Measurements from ENCODE around the gene INPP5D. TPM values are rescaled to one million over a fixed set of nuclear protein-coding genes. Genes with fewer than 3 reads are reported as not detected.
"Not testable (repeated sequence)": the region's sequence is repeated elsewhere in the genome, so short reads cannot be mapped to it uniquely, and the experiment has no call there.

The INPP5D gene
- total RNA-seq, 2 experiments from 2014 or later: 108 to 122 TPM

DNA sequence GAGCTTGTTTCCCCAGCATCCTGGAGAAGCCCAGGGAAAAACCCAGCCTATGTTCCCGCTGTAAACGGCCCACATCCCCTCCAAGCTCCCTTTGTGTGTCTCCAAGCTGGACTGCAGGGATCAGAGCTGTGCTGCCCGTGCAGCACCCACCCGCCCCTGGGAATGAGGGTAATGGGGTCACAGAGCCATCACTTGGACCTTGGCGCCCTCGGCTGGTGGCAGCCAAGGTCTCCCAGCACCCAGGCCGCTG is 670 bp upstream of the INPP5D start:
- peak overlapping the region; percentile 98 for H3K4me3 Mint-ChIP-seq
- H3K9me3 Mint-ChIP-seq (ENCODE audit: insufficient read depth): no peaks in the 10 kb centered on the region
- H3K4me1 Mint-ChIP-seq (ENCODE audit: low read depth): peaks cover 40% of the 10 kb centered on the region
- ATAC-seq (no peak), DNase-seq (no peak)
- peaks cover 2% of the 10 kb centered on the region for H3K27me3 Mint-ChIP-seq (ENCODE audit: low read depth)
- H3K36me3 Mint-ChIP-seq (ENCODE audit: low read depth): peaks cover 36% of the 10 kb centered on the region
- peak overlapping the region; percentile 91 for H3K27ac Mint-ChIP-seq
- CTCF ChIA-PET: interaction anchor here (0.8 to 4.2 kb wide), 10 partner anchors 11 to 208 kb away, joined by 3 to 24 read pairs (median 12); partner anchors contain the start of gene ATG16L1
- POLR2A ChIA-PET: interaction anchor here (0.6 to 9.5 kb wide), 7 partner anchors 17 to 755 kb away, joined by 3 to 136 read pairs (median 12); partner anchors contain the start of gene ATG16L1

DNA sequence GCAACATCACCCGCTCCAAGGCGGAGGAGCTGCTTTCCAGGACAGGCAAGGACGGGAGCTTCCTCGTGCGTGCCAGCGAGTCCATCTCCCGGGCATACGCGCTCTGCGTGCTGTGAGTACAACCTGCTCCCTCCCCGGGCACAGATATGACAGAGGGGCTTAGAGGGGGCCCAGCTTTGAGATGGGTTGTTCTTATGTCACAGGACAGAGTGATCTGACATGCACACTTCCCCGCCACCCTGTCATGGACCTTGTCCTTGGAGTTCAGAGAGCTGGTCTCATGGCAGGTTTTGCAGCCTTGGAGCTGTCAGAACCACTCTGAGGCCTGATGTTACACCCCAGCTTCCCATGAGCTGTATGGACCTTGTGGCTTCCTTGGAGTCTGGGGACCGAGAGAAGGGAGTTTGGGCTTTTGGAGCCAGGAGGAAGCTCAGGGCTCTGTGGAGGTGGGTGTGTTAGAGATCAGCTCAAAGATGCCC is 398 bp downstream of the INPP5D start:
- H3K4me3 Mint-ChIP-seq: peak overlapping the region; percentile 98
- DNase-seq: no peak
- no peaks in the 10 kb centered on the region for H3K9me3 Mint-ChIP-seq (ENCODE audit: insufficient read depth)
- POLR2A ChIA-PET: interaction anchor here (0.7 to 9.5 kb wide), 16 partner anchors 11 to 510 kb away, joined by 3 to 136 read pairs (median 5); partner anchors contain the start of genes ATG16L1 and EIF4E2
- CTCF ChIA-PET: interaction anchor here (0.7 to 4.2 kb wide), 22 partner anchors 10 to 251 kb away, joined by 3 to 24 read pairs (median 6); partner anchors contain the start of gene ATG16L1
- peak overlapping the region; percentile 91 for H3K27ac Mint-ChIP-seq
- peak; percentile 34 for ATAC-seq
- H3K27me3 Mint-ChIP-seq (ENCODE audit: low read depth): no peaks in the 10 kb centered on the region
- peaks cover 48% of the 10 kb centered on the region for H3K4me1 Mint-ChIP-seq (ENCODE audit: low read depth)
- peaks cover 47% of the 10 kb centered on the region for H3K36me3 Mint-ChIP-seq (ENCODE audit: low read depth)

DNA sequence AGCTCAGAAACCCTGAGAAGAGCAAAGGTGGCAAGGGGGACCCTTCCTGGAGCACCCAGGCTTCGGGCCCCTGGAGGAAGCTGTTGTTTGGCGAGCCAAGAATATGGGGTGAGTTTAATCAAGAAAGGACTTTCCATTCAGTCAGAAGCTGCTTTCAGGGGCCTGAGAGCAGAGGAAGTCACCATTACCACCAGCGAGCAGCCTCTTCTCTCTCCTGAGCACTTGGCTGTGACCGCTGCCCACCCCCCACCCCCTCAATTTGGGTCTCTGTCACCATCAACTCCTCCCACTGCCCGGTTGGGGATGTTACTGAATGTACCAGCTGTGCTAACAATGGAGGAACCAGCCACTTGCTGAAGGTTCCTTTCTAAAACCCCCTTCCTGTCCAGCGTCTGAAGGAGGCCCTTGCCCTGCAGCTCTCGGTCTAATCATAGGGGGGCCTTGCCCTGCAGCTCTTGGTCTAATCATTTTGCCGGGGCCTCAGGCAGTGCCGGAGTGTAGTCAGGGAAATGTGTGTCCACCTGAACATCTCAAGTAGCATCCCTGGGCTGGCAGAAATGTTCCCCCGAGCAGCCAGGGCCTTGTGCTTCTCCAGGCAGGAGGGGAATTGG is 943 bp downstream of the INPP5D start:
- ChIA-PET POLR2A (interaction anchor here (0.7 to 9.5 kb wide), 16 partner anchors 10 to 510 kb away, joined by 3 to 136 read pairs (median 5); partner anchors contain the start of genes ATG16L1 and EIF4E2), CTCF (interaction anchor here (0.7 to 4.2 kb wide), 22 partner anchors 9 to 251 kb away, joined by 3 to 24 read pairs (median 6); partner anchors contain the start of gene ATG16L1)
- Mint-ChIP-seq H3K36me3 (ENCODE audit: low read depth) (peaks cover 50% of the 10 kb centered on the region), H3K27me3 (ENCODE audit: low read depth) (no peaks in the 10 kb centered on the region), H3K4me3 (peak overlapping the region; percentile 98), H3K9me3 (ENCODE audit: insufficient read depth) (no peaks in the 10 kb centered on the region), H3K27ac (peak overlapping the region; percentile 91), H3K4me1 (ENCODE audit: low read depth) (peaks cover 49% of the 10 kb centered on the region)
- DNase-seq (no peak), ATAC-seq (no peak)

DNA sequence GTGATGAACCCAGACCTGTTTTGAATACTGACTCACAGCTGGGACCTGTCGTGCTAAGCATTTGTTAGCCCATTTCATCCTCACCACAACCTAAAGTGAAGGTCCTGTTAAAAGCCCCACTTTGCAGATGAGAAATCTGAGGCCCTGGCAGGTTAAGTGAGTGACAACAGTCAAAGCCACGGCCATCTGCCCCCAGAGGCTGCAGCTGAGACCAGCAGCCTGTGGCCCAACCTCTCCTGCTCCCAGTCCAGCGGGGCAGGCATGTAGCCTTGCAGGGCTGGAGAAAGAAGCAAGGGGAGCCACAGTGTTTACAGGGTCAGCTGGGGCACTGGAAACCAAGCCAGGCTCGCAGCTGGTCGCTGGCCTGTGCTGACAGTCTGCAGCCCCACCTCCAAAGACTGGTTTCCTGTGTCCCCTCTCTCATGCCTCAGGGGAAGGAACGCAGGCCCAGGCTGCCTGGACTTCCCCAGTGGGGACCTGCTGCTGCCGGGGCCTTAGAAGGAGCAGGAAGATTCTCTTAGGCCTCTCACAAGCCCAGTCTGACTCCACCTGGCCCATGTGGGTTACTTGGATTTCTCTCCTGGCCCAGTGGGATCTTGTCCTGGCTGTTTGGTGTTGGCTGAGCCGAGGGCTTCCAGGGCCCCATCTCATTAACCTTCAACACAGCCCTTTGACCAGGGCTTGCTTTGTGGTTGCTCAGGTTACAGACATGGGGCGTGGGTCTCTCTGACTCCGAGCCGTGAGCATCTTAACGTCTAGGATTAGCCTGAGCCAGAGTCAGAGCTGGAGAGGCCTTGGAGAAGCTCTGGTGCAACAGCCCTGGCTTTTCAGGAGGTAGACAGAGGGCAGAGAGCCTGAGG is 1.7 kb downstream of the INPP5D start:
- ChIA-PET CTCF (interaction anchor here (1.0 to 4.2 kb wide), 13 partner anchors 8 to 193 kb away, joined by 3 to 24 read pairs (median 9); partner anchors contain the start of gene ATG16L1), POLR2A (interaction anchor here (1.2 to 9.5 kb wide), 10 partner anchors 12 to 511 kb away, joined by 3 to 136 read pairs (median 6); partner anchors contain the start of genes ATG16L1 and EIF4E2)
- Mint-ChIP-seq H3K27ac (peak overlapping the region; percentile 91), H3K36me3 (ENCODE audit: low read depth) (peaks cover 57% of the 10 kb centered on the region), H3K4me1 (ENCODE audit: low read depth) (peaks cover 54% of the 10 kb centered on the region), H3K4me3 (peak overlapping the region; percentile 98), H3K9me3 (ENCODE audit: insufficient read depth) (no peaks in the 10 kb centered on the region), H3K27me3 (ENCODE audit: low read depth) (no peaks in the 10 kb centered on the region)
- DNase-seq (peak; percentile 56), ATAC-seq (peak; percentile 29)

DNA sequence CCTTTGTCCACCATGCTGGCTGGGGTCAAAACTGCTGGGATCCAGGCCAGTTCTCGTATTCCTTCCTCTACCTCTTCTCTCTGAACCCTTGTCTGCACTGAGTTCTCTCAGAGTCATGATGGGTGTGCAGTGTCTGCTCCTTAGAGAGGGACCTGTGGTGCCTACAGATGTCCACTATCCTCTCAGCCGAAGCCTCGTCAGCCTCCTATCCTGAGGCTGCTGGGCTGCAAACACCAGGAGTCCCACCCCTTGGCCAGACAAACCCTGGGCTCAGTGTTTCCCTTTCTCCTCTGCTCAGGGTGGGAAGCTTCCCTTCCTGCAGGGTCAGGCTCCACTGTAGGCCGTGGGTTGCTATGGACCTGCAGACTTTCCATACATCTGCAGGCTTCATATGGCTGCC is 2.3 kb downstream of the INPP5D start:
- ChIA-PET CTCF (interaction anchor here (1.2 to 4.2 kb wide), 4 partner anchors 9 to 38 kb away, joined by 3 to 22 read pairs (median 18); no protein-coding TSS in a partner anchor), POLR2A (interaction anchor here (5.8 to 9.5 kb wide), 2 partner anchors 14 to 19 kb away, joined by 42 to 136 read pairs; no protein-coding TSS in a partner anchor)
- Mint-ChIP-seq H3K4me3 (peak overlapping the region; percentile 98), H3K27me3 (ENCODE audit: low read depth) (no peaks in the 10 kb centered on the region), H3K9me3 (ENCODE audit: insufficient read depth) (no peaks in the 10 kb centered on the region), H3K27ac (peak overlapping the region; percentile 91), H3K36me3 (ENCODE audit: low read depth) (peaks cover 64% of the 10 kb centered on the region), H3K4me1 (ENCODE audit: low read depth) (peaks cover 61% of the 10 kb centered on the region)
- ATAC-seq: no peak
- DNase-seq: no peak

DNA sequence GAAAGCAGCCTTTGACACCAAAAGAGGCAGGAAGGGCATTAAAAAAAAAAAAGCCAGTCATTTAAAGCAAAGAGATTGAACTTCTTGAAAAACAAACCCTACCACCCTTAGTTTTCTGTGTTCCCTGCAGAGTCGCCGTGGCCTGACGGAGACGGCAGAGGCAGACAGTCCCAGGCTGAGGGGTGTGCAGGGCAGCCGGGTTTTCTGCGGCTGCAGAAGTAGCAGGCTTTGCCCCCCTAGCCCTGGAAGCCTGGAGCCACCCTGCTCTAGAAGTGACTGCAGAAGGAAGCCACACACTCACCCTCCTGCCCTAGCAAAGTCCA is 2.8 kb downstream of the INPP5D start:
- Mint-ChIP-seq H3K27me3 (ENCODE audit: low read depth) (no peaks in the 10 kb centered on the region), H3K4me3 (peak overlapping the region; percentile 98), H3K36me3 (ENCODE audit: low read depth) (peaks cover 68% of the 10 kb centered on the region), H3K9me3 (ENCODE audit: insufficient read depth) (no peaks in the 10 kb centered on the region), H3K27ac (peak overlapping the region; percentile 91), H3K4me1 (ENCODE audit: low read depth) (peaks cover 62% of the 10 kb centered on the region)
- ChIA-PET CTCF (interaction anchor here (3.1 to 4.2 kb wide), 3 partner anchors 9 to 38 kb away, joined by 18 to 22 read pairs (median 19); no protein-coding TSS in a partner anchor), POLR2A (interaction anchor here (5.8 to 9.5 kb wide), 2 partner anchors 13 to 18 kb away, joined by 42 to 136 read pairs; no protein-coding TSS in a partner anchor)
- DNase-seq (no peak), ATAC-seq (no peak)

DNA sequence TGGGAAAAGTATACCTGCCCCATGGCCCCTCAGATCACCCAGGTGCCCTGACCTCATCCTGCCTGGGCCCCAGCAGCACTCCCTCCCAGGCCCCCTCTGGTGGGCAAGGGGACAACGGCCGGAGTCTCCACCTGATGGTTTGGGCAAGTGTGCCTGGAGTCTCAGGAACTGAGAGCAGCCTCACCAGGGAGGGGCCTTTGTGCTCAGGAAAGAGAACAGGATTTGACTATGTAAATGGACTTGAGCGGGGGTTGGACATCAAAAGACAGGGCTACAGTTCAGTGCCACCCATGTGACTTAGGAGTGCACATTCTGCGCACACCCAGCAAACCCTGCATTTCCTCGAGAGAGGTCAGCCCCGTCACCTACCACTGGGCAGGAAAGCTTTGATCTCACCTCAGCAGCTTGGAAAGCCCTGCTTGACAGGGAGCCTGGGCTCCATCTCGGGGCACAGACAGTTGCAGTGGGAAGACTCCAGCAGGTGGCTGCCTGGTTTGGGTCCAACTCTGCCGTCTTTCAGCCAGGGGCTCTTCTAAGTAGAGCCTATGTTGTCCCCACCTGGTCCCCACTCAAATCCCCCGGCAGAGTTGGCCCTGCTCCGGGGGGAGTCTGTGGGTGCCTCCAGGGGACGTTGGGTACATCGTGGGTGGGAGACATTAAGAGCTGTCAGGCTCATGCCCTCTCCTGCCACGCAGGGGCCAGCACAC is 3.3 kb downstream of the INPP5D start:
- peak overlapping the region; percentile 91 for H3K27ac Mint-ChIP-seq
- CTCF ChIA-PET: interaction anchor here (1.6 to 3.1 kb wide), 2 partner anchors 10 to 13 kb away, joined by 6 to 19 read pairs; no protein-coding TSS in a partner anchor
- ATAC-seq (peak; percentile 18), DNase-seq (no peak)
- H3K4me3 Mint-ChIP-seq: peak overlapping the region; percentile 98
- peaks cover 60% of the 10 kb centered on the region for H3K4me1 Mint-ChIP-seq (ENCODE audit: low read depth)
- no peaks in the 10 kb centered on the region for H3K27me3 Mint-ChIP-seq (ENCODE audit: low read depth)
- H3K36me3 Mint-ChIP-seq (ENCODE audit: low read depth): peaks cover 68% of the 10 kb centered on the region
- POLR2A ChIA-PET: interaction anchor here (0.6 to 9.5 kb wide), 5 partner anchors 11 to 178 kb away, joined by 3 to 136 read pairs (median 3); no protein-coding TSS in a partner anchor
- H3K9me3 Mint-ChIP-seq (ENCODE audit: insufficient read depth): no peaks in the 10 kb centered on the region

DNA sequence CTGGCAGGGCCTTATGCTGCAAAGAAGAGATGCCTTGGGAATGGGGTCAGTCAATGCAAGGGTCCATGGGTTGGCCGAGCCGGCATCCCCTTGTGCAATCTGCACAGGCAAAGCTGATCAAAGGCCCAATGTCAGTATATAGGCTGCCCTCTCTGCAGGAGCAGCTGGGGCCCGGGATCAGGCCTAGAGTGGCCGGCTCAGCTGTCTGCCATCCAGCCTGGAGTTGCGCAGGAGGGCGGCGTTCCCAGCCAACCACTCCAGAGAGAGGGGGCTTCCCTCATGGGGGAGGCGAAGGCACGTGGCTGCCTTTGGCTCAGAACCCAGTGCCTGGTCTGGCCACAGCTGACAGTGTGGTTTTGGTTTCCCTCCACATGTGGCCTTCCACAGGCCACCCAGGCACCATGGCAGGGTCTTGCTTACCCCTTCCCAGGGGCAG is 3.9 kb downstream of the INPP5D start:
- H3K27ac Mint-ChIP-seq: peak overlapping the region; percentile 91

DNA sequence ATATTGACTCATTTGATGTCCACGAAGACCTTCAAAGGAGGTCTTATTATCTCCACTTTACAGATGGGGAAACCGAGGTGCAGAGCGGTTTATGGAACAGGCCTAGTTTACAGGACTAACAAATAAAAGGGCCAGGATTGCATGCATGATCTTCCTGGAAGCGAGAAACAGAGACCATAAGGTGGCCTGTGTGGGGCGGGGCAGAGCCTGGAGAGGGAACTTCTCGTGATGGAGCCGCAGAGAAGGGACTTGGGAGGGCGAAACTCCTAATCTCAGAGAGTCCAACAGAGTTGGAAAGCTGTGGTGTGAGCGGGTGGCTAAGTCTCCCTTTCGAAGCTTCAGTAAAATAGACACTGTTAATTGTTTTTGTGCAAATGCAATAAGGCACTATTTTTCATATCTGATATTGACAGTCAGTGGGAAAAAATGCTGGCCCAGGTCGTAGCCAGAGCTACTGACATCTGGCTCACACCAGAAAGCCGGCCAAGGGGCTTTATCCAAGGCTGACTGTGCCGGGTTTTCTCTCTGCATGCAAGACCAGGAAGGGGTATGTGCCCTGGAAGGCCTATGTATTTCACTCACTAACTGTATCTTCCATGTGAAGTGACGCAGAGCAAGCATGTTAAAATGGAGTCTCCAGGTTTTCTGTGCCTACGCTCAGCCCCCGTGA is 4.5 kb downstream of the INPP5D start:
- Mint-ChIP-seq H3K36me3 (ENCODE audit: low read depth) (peaks cover 79% of the 10 kb centered on the region), H3K27me3 (ENCODE audit: low read depth) (no peaks in the 10 kb centered on the region), H3K9me3 (ENCODE audit: insufficient read depth) (no peaks in the 10 kb centered on the region), H3K4me1 (ENCODE audit: low read depth) (peaks cover 59% of the 10 kb centered on the region), H3K4me3 (no peak overlapping the region), H3K27ac (peak overlapping the region; percentile 72)
- POLR2A ChIA-PET: interaction anchor here (0.7 to 9.5 kb wide), 4 partner anchors 11 to 176 kb away, joined by 3 to 136 read pairs (median 22); no protein-coding TSS in a partner anchor
- no peak for ATAC-seq
- CTCF ChIA-PET: interaction anchor here (1.5 to 3.1 kb wide), 3 partner anchors 11 to 18 kb away, joined by 4 to 19 read pairs (median 6); no protein-coding TSS in a partner anchor
- no peak for DNase-seq

More for the DNA sequence above, 3.9 kb downstream of the INPP5D start:
- CTCF ChIA-PET: interaction anchor here (1.6 to 3.1 kb wide), 2 partner anchors 10 to 12 kb away, joined by 6 to 19 read pairs; no protein-coding TSS in a partner anchor
- ATAC-seq: no peak
- Mint-ChIP-seq H3K4me1 (ENCODE audit: low read depth) (peaks cover 61% of the 10 kb centered on the region), H3K4me3 (peak overlapping the region; percentile 98), H3K36me3 (ENCODE audit: low read depth) (peaks cover 74% of the 10 kb centered on the region), H3K27me3 (ENCODE audit: low read depth) (no peaks in the 10 kb centered on the region), H3K9me3 (ENCODE audit: insufficient read depth) (no peaks in the 10 kb centered on the region)
- POLR2A ChIA-PET: interaction anchor here (0.6 to 9.5 kb wide), 5 partner anchors 10 to 177 kb away, joined by 3 to 136 read pairs (median 3); no protein-coding TSS in a partner anchor
- DNase-seq: no peak

DNA sequence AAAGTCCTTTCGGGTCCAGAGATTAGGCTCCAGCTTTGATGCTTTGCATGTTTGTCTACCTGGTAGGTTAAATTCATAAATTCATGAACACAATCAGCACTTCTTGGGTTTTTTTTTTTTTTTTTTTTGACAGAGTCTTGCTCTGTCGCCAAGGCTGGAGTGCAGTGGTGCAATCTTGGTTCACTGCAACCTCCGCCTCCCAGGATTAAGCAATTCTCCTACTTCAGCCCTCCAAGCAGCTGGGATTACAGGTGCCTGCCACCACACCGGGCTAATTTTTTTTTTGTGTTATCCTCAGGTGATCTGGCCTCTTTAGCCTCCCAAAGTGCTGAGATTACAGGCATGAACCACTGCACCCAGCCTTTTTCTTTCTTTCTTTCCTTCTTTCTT is 5.1 kb downstream of the INPP5D start:
- peaks cover 84% of the 10 kb centered on the region for H3K36me3 Mint-ChIP-seq (ENCODE audit: low read depth)
- ChIA-PET CTCF (interaction anchor here (1.5 to 3.1 kb wide), 3 partner anchors 11 to 17 kb away, joined by 4 to 19 read pairs (median 6); no protein-coding TSS in a partner anchor), POLR2A (interaction anchor here (9.5 kb wide), 1 partner anchor 16 kb away, joined by 136 read pairs; no protein-coding TSS in a partner anchor)
- not testable (repeated sequence) for H3K9me3 Mint-ChIP-seq (ENCODE audit: insufficient read depth); H3K27me3 Mint-ChIP-seq (ENCODE audit: low read depth); DNase-seq; H3K4me3 Mint-ChIP-seq; ATAC-seq; H3K27ac Mint-ChIP-seq
- peaks cover 56% of the 10 kb centered on the region for H3K4me1 Mint-ChIP-seq (ENCODE audit: low read depth)
